GM19397 (cell line): Measurements from ENCODE around the gene SELENOM.
"Not testable (repeated sequence)": the region's sequence is repeated elsewhere in the genome, so short reads cannot be mapped to it uniquely, and the experiment has no call there.

Experiments
- ATAC-seq: cut with Tn5 transposase; IDR thresholded peaks from one replicate; pipeline ENCODE4 v1.9.1; 2021; ENCODE audit warnings: mild to moderate bottlenecking, moderate library complexity; ENCODE audit not compliant: unreplicated experiment

Gene SELENOM

DNA sequence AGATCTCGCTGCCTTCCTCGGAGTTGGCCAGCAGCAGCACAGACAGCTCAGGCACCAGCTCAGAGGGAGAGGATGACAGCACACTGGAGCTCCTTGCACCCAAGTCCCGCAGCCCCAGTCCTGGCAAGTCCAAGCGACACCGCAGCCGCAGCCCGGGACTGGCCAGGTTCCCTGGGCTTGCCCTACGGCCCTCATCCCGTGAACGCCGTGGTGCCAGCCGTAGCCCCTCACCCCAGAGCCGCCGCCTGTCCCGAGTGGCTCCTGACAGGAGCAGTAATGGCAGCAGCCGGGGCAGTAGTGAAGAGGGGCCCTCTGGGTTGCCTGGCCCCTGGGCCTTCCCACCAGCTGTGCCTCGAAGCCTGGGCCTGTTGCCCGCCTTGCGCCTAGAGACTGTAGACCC, 26.5 kb upstream of the SELENOM start:
- ATAC-seq = no peak

DNA sequence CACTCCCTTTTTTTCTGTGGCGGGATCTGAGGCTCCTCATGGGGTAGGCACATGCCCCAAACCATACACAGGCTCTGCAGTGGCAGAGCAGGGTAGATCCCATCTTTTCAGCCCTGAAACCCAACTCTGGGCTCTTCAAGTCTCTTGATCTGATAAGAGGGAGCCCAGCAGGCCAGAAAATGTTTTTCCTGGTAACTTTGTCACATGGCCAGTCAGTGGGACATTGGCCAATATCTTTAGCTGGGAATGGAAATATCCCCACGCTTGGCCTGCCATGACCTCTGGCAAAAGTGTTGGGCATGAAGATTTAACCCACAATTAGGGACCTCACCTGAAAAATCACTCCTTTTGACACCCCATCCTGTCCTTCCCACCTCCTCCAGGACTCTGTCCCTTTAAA, 23.5 kb upstream of the SELENOM start:
- ATAC-seq = no peak

DNA sequence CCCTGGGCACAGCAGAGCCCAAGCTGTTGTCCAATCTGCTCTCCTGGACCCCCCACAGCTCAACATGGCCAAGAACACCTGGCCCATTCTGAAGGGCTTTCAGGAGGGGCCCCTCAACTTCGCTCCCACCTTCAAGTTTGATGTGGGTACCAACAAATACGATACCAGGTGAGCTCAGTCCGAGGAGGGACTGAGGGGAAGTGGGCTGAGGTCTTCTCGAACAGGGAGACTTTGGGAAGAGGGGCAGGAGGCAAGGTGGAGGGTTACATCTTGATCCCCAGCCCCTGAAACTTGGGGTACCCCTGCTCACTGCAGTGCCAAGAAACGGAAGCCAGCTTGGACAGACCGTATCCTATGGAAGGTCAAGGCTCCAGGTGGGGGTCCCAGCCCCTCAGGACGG, 20.8 kb upstream of the SELENOM start:
- ATAC-seq = no peak

DNA sequence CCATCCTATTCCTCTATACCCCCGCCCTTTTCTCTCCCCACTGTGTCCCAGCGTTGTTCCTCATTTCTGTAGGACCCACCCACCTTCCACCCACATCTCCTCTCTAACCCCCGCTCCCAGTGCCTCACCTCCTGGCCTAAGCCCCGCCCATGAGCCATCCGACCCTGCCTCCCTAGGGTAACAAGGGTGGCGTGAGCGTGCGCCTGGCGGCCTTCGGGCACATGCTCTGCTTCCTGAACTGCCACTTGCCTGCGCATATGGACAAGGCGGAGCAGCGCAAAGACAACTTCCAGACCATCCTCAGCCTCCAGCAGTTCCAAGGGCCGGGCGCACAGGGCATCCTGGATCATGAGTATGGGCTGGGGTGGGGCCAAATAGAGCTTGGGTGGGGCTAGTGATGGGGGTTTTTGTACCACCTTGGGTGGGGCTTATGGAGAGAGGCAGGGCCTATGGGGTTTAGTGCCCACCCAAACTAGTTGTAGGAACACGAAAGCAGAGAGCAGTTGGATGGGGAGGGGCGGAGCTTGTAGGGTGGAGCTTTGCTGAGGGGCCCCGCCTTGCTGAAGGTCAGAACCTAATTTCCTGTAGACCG, 19.9 kb upstream of the SELENOM start:
- ATAC-seq = no peak

DNA sequence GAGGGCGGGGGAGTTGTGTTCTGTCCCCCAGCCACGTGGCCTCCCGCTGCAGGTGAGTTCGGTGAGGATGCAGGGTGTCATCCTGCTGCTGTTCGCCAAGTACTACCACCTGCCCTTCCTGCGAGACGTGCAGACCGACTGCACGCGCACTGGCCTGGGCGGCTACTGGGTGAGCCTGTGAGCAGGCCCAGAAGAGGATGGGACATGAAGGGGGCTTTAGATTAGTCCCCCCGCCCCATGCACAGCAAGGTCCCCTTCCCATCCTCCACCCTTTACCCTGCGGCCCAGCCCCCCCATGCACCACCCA, 19.5 kb upstream of the SELENOM start:
- ATAC-seq = no peak

DNA sequence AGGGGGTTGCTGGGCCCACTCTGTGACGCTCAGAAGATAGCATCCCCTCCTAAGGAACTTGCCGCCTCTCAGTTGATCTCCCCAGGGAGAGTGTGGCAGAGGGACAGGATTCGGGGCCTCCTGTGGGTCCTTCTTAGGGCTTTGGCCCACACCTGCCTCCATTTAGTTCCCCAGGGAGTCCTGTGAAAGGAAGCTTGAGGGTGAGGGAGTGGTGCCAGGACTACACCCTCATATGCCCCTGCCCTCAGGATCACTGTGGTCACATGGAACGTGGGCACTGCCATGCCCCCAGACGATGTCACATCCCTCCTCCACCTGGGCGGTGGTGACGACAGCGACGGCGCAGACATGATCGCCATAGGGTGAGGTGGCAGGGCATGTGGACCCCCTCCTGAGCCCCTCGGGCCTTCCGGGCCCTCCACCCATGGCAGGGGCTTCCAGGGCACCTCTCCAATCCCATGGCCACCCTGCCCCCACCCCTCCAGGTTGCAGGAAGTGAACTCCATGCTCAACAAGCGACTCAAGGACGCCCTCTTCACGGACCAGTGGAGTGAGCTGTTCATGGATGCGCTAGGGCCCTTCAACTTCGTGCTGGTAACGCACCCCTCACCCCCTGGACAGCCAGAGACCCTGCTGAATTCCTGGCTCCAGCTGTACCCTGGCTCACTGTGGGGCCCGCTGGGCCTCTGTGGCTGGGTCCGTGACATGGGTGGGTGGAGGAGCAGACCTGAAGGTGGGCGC, 18.9 kb upstream of the SELENOM start:
- ATAC-seq = no peak

DNA sequence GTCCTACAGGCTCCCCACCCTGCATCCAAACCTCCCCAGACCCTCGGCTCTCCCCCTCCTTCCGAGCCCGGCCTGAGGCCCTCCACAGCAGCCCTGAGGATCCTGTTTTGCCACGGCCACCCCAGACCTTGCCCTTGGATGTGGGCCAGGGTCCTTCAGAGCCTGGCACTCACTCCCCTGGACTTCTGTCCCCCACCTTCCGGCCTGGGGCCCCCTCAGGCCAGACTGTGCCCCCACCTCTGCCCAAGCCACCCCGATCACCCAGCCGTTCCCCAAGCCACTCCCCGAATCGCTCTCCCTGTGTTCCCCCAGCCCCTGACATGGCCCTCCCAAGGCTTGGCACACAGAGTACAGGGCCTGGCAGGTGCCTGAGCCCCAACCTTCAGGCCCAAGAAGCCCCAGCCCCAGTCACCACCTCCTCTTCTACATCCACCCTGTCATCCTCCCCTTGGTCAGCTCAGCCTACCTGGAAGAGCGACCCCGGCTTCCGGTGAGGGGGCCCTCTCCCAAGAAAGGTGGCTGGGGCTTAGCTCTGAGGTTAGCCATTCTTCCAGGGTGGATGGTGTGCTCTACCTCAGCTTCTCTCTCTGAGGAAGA, 18.3 kb upstream of the SELENOM start:
- no peak for ATAC-seq

DNA sequence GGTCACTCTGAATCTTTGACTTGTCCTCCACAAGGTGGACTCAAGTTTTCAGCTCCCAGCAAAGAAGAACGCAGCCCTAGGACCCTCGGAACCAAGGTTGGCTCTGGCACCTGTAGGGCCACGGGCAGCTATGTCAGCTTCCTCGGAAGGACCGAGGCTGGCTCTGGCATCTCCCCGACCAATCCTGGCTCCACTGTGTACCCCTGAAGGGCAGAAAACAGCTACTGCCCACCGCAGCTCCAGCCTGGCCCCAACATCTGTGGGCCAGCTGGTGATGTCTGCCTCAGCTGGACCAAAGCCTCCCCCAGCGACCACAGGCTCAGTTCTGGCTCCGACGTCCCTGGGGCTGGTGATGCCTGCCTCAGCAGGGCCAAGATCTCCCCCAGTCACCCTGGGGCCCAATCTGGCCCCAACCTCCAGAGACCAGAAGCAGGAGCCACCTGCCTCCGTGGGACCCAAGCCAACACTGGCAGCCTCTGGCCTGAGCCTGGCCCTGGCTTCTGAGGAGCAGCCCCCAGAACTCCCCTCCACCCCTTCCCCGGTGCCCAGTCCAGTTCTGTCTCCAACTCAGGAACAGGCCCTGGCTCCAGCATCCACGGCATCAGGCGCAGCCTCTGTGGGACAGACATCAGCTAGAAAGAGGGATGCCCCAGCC, 17.6 kb upstream of the SELENOM start:
- no peak for ATAC-seq

DNA sequence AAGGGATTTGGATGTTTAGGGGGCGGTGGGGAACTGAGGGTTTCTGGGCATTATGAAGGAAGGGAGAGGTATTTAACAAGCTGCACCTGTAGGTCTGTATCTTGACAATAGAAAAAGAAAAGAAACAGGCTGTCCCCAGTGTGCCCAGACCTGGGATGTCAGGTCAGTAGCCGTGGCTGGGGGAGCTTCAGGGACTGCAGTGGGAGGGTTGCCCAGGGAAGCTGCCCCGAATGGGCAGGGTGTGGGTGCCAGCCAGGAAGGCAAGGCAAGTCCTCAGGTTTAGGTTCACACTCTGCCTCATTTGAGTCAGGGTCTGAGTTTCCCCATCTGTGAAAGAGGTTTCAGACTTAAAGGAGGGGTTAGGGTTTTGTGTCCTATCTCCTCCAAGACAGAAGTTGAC, 16.9 kb upstream of the SELENOM start:
- no peak for ATAC-seq

DNA sequence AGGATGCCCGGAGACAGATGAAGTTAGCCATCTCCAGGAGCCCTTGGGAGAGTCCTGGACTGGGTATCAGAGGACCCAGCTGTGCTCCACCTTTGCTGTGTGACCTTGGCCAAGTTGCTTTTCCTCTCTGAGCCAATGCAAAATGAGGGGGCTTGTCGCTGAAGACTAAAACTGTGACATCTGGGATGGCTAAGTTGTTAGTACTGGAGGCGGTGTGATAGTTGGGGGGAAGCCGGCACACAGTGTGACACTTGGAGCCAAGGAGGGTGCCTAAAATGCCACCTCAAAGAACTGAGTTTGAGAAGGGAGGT, 15.9 kb upstream of the SELENOM start:
- ATAC-seq = no peak

DNA sequence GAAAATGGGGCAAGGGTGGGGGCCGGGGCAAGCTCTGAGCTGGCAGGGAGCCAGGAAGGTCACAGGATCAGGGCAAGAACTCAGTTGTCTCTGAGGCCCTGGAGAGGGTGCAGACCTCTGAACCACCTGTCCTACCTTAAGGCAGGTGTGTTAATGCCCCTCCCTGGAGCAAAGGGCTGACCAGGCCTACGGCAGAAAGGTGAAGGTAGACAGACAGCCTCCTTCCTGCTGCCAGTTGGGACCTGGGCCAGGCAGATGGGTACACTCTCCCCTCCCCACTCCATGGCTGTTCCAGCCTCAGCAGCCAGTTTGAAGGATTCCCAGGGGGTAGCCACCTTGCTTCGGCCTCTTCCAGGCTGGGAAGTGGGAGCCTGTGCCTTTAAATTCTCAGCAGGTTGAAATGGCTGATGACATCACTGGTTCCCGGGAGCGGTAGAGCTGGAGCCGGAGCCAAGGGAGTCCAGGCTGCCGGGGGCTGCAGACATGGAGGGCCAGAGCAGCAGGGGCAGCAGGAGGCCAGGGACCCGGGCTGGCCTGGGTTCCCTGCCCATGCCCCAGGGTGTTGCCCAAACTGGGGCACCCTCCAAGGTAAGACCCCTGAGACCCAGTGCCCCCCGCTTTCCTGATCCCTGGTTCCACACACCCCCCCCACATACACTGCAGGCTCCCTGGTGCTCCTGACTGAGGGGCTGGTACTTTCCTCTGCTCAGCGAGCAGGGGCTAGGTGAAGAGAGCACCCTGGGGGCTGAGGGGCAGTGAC, 15.3 kb upstream of the SELENOM start, which contains the start of gene INPP5J:
Gene INPP5J (plus strand): TSS at position 435 of the 760 bp plus-strand sequence. CDS start 49 bp downstream, at position 484.
- no peak for ATAC-seq

DNA sequence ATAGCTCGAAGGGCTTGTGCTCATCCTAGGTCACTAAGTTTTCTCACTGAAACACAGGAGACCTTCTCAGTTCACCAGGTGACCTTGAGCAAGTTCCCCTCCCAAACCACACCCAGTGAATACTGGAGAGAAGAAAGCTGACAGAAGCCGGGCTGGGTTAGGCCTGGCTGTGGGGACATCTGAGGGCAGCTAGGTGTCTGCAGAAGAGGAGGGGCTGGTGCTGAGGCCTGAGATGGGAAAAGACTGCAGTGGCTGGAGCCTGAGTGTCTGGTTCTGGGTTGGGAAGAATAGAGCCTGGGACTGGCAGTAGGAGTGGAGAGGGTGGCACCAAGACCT, 14.8 kb upstream of the SELENOM start:
- ATAC-seq = no peak

DNA sequence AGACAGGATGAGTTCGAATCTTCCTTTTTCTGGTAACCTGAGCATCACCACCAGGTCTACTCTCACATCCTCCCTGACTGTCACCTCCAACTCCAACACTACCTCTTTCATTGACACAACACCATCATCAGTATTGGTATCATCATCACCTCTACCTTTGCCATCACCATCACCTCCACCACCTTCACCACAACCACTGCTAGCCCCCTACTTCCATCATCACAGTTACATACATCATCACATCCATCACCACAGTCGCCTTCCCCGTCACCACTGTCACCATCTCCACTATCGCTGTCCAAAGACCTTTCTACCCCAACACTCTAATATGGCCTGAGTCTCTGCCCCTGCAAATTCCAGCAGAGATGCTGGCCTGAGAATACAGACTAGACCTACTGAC, 14.0 kb upstream of the SELENOM start:
- no peak for ATAC-seq

DNA sequence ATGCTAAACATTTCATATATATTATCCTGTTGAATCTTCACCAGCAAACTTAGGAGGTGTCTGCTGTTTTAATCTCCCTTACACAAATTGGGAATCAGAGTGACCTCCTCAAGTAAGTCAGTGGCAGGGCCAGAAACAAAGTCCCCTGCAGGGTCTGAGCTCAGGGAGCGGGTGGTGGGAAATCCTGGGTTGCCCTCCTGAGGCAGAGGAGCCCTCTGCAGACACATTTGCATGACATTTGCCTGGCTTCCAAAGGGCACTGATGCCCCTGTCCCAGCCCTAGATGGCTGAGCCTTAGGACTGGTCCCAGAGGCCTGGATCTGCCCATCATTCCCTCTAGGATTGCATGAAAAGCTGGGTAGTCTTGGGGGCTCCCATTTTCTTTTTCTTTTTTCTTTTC, 13.3 kb upstream of the SELENOM start:
- no peak for ATAC-seq

DNA sequence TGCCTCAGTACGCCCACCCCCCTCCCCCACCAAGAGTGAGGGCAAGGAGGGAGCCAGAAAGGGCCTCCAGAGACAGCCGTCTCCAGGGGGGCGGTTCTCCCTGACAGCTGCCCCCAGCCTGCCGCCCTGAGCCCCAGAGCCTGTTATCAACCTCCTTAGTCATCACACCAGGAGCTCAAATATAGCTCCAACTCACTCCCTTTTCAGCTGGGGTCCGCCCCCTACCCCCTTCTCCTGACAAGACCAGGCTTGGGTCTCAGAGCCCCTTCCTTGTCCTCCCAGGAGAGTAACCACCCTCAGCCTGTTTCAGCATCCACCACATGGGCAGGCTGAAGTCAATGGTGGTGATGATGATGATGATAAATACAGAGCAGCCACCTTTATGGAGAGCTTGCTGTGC, 12.9 kb upstream of the SELENOM start:
- no peak for ATAC-seq

DNA sequence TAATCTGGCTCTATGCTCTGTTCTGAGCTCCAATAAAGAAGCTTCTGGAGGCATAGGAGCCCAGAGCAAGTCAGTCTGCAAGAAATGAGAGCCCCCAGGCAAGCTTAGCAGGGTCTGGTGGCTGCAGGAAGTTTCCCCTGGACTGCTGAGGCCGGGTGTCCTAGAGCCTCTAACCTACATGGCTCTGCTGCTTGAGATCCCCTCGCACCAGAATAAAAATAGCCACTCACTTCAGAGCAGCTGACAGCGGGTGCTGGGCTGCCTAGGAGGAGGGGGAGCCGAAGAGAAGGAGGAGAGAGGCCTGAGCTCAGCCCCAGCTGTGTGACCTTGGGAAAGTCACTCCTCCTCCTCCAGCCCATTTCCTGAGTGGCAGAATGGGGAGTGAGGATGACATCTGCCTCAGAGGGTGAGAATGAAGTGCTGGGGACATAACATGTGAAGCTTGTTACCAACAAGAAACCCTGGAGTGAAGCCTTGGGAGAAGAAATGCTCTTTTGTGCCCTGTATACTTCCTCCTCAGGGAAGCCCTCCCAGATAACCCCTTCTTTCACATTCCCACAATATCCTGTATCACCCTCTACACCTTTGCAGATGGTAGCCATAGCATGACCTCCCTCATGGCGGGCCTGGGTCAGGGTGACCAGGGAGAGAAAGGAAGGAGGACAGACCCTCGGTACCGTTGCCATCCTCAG, 11.8 kb upstream of the SELENOM start:
- ATAC-seq = no peak

DNA sequence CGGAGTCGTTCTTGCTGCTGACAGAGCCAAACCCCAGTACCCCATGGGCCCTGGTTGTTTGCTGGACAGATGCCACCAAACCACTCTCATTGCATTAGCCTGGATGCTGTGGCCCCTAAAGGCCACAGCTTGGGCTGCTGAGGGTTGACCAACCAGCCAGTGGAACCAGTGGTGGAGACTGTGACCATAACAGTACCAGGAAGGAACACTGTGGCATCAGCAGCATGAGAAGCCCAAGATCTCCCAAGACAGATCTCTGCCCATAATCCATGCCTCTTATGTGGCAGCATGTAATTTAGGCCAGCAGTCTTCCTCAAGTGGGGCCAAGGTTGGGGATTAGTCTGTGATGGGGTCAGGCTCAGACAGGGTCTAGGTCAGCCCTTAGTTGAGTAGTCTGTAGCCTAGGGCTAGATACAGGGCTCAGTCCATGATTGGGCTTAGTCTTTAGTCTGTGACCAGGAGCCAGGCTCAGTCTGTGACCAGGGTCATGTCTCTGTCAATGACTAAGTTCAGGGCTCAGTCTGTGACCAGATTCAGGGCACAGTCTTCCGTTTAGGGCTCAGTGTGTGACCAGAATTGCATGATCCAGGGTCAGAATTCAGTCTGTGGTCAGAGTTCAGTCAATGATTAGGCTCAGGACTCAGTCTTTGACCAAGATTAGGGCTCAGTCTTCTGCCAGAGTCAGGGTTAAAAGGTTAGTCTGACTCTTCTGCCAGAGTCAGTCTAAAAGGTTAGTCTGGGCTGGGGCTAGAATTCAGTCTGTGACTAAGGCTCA, 10.9 kb upstream of the SELENOM start:
- ATAC-seq = no peak

DNA sequence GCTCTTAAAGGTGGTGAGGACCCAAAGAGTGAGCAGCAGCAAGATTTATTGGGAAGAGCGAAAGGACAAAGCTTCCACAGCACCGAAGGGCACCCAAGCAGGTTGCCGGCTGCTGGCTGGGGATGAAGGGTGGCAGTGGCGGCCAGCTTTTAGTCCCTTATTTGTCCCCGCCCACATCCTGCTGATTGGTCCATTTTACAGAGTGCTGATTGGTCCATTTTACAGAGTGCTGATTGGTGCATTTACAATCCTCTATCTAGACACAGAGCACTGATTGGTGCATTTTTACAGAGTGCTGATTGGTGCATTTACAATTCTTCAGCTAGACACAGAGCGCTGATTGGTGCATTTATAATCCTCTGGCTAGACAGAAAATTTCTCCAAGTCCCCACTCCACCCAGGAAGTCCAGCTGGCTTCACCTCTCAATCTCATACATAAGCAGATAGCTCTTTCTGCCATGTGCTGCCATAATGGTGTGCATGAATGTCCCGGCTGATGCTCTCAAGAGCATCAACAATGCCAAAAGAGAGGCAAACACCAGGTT, 5.3 kb upstream of the SELENOM start:
- ATAC-seq = not testable (repeated sequence)

DNA sequence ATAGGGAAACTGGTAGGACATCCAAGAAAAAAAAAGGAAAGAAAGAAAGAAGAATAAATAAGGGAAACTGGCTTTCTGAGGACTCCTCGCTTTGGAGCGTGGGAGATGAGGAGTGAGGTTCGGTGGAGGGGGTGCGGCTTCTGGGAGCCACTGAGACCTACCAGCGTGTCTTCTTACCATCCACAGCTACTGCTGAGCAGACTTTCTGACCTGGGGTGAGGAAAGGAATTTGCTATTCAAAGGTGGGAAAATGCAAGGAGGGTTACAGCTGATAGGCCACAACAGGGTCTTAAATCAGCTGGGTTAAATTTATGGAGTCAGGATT, 488 bp upstream of the SELENOM start:
- ATAC-seq = no peak

DNA sequence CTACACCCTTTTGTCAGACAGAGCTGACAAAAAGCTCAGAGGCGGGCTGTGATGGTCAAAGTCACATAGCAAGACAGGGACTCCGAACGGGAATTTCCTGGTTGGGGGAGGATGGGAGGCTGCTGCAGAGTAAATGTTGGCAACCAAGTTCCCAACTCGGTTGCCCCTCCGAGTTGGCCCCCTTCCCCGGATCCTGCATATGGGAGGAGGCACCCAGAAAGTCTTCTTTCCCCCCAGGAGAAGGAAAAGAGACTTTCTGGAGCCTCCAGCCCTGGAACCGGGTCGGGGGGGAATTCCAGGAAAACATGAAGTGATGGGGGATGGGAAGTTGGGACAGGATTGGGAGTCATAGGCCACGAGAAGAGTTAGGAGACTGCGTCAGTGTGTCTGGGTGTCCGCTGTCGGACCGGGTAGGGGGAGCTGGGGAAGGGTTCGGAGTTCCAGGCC, 614 bp downstream of the SELENOM start:
- no peak for ATAC-seq
